Left lobe of liver (tissue), 2 donors: ENCODE data around the gene STARD3. TPM values are rescaled to one million over a fixed set of nuclear protein-coding genes. Genes with fewer than 3 reads are reported as not detected.
A peak's percentile ranks its signal among the peaks of the same experiment; 100 is the strongest.

ENCODE experiments used
- ATAC-seq: fragments of 200-7000 bp; cut with Tn5 transposase; one replicate; pipeline ENCODE4 v1.9.1; 2020; ENCODE audit warnings: mild to moderate bottlenecking, moderate library complexity
- DNase-seq: peaks from one replicate; pipeline ENCODE4 v3.0.0-alpha.2; 2020; ENCODE audit warnings: low spot score
- total RNA-seq: library from RNA; stranded (reverse); gene quantifications from one replicate; pipeline ENCODE4 v1.2.1, GENCODE V29; 2021
- donor health status: DM: no; HTN: no; CAD: no; lungs with moderate emphysema.
- donor health status: DM: no; HTN: yes; CAD: no.

Gene STARD3
- total RNA-seq, 1 donor from 2014 or later: 27.3 TPM

- DNase-seq (no peak), ATAC-seq (no peak)
These were observed 33.2 kb downstream of the STARD3 start for GRCh38 chr17:39669897-39670735.

GRCh38 chr17:39670746-39671145, 33.8 kb downstream of the STARD3 start:
- DNase-seq (no peak), ATAC-seq (no peak)

GRCh38 chr17:39671651-39672521, 34.9 kb downstream of the STARD3 start:
- ATAC-seq (peak; percentile 68), DNase-seq (no peak)

GRCh38 chr17:39672522-39673334, 35.8 kb downstream of the STARD3 start:
- ATAC-seq (no peak), DNase-seq (no peak)

GRCh38 chr17:39673335-39674081, 36.6 kb downstream of the STARD3 start:
- ATAC-seq: no peak
- no peak for DNase-seq

GRCh38 chr17:39674179-39674578, 37.2 kb downstream of the STARD3 start:
- no peak for ATAC-seq
- DNase-seq: no peak

GRCh38 chr17:39674702-39675389, 37.9 kb downstream of the STARD3 start:
- no peak for ATAC-seq

GRCh38 chr17:39675390-39676082, 38.6 kb downstream of the STARD3 start:
- DNase-seq: no peak
- ATAC-seq: no peak

More at GRCh38 chr17:39674702-39675389, 37.9 kb downstream of the STARD3 start:
- DNase-seq: no peak

- no peak for ATAC-seq
- DNase-seq: no peak
These were observed 39.4 kb downstream of the STARD3 start for GRCh38 chr17:39676198-39676819.

GRCh38 chr17:39677072-39677471, 40.1 kb downstream of the STARD3 start:
- DNase-seq (no peak), ATAC-seq (no peak)

GRCh38 chr17:39677542-39678339, 40.8 kb downstream of the STARD3 start:
- no peak for DNase-seq
- no peak for ATAC-seq

GRCh38 chr17:39678340-39679116, 41.6 kb downstream of the STARD3 start:
- ATAC-seq: no peak

GRCh38 chr17:39679521-39680192, 42.7 kb downstream of the STARD3 start:
- peak; percentile 13 for ATAC-seq

More at GRCh38 chr17:39678340-39679116, 41.6 kb downstream of the STARD3 start:
- no peak for DNase-seq

GRCh38 chr17:39683295-39683939, 46.5 kb downstream of the STARD3 start:
- no peak for ATAC-seq
- no peak for DNase-seq

More at GRCh38 chr17:39679521-39680192, 42.7 kb downstream of the STARD3 start:
- no peak for DNase-seq

GRCh38 chr17:39684369-39685192, 47.6 kb downstream of the STARD3 start:
- DNase-seq (no peak), ATAC-seq (no peak)
